ENCODE measurements around the gene MYO15A. TPM values are rescaled to one million over a fixed set of nuclear protein-coding genes. Genes with fewer than 3 reads are reported as not detected.

The MYO15A gene
- total RNA-seq, 1 experiment from 2014 or later: 0.26 TPM

DNA sequence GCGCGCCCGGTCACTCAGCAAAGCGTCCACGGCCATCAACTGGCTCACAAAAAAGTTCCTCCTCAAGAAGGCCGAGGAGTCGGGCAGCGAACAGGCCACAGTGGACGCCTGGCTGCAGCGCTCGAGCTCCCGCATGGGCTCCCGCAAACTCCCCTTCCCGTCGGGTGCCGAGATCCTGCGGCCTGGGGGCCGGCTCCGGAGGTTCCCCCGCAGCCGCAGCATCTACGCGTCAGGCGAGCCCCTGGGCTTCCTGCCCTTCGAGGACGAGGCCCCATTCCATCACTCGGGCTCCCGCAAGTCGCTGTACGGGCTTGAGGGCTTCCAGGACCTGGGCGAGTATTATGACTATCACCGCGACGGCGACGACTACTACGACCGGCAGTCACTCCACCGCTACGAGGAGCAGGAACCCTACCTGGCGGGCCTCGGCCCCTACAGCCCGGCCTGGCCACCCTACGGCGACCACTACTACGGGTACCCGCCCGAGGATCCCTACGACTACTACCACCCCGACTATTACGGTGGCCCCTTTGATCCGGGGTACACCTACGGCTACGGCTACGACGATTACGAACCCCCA is 10.7 kb downstream of the MYO15A start:
- Histone ChIP-seq H4K20me1 (ENCODE audit: low read length) (no peaks in the 10 kb centered on the region), H3K27ac (ENCODE audit: low read length) (no peak overlapping the region), H3K4me1 (ENCODE audit: insufficient read depth, low read length) (no peaks in the 10 kb centered on the region), H2AFZ (ENCODE audit: low read length) (no peak overlapping the region), H3K36me3 (ENCODE audit: low read depth, low read length) (no peaks in the 10 kb centered on the region), H3K9ac (ENCODE audit: low read length) (no peak overlapping the region), H3K4me2 (ENCODE audit: low read length) (no peak overlapping the region), H3F3A (ENCODE audit: low read length, unreplicated experiment) (no peaks in the 10 kb centered on the region), H3K4me3 (ENCODE audit: low read length) (no peak overlapping the region), H3K9me2 (replicated peaks; ENCODE audit: low read length) (no peaks in the 10 kb centered on the region), H3K79me2 (ENCODE audit: low read length) (no peaks in the 10 kb centered on the region), H3K9me3 (ENCODE audit: low read length) (no peaks in the 10 kb centered on the region), H3K27me3 (ENCODE audit: low read length) (no peaks in the 10 kb centered on the region)
- TF ChIP-seq, protein P1, sequence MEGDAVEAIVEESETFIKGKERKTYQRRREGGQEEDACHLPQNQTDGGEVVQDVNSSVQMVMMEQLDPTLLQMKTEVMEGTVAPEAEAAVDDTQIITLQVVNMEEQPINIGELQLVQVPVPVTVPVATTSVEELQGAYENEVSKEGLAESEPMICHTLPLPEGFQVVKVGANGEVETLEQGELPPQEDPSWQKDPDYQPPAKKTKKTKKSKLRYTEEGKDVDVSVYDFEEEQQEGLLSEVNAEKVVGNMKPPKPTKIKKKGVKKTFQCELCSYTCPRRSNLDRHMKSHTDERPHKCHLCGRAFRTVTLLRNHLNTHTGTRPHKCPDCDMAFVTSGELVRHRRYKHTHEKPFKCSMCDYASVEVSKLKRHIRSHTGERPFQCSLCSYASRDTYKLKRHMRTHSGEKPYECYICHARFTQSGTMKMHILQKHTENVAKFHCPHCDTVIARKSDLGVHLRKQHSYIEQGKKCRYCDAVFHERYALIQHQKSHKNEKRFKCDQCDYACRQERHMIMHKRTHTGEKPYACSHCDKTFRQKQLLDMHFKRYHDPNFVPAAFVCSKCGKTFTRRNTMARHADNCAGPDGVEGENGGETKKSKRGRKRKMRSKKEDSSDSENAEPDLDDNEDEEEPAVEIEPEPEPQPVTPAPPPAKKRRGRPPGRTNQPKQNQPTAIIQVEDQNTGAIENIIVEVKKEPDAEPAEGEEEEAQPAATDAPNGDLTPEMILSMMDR (conservative IDR thresholded peaks at IDR 0.05; ENCODE audit: low read depth, low read length): no peak
- TF ChIP-seq EZH2phosphoT487 (IDR thresholded peaks at IDR 0.05; ENCODE audit: borderline replicate concordance, low read length): no peak
- no TSS peak for BruUV-seq (replicated peaks)
- ATAC-seq (no peak), DNase-seq (no peak)
- CTCF ChIA-PET: no interaction called here
- POLR2A ChIA-PET (ENCODE audit: unreplicated experiment): no interaction called here
- intact Hi-C loops (cut with micrococcal nuclease): no loop called here

DNA sequence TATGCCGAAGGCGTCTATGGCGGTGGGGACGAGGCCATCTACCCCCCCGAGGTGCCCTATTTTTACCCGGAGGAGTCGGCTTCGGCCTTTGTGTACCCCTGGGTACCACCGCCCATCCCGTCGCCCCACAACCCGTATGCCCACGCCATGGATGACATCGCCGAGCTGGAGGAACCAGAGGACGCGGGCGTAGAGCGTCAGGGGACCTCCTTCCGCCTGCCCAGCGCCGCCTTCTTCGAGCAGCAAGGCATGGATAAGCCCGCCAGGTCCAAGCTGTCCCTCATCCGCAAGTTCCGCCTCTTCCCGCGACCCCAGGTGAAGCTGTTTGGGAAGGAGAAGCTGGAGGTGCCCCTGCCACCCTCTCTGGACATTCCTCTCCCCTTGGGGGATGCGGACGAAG is 11.4 kb downstream of the MYO15A start:
- TF ChIP-seq EZH2phosphoT487 (IDR thresholded peaks at IDR 0.05; ENCODE audit: borderline replicate concordance, low read length): no peak
- no peak for TF ChIP-seq EZH2 (IDR thresholded peaks at IDR 0.05; ENCODE audit: low read length, unreplicated experiment)
- TF ChIP-seq, protein P1 (conservative IDR thresholded peaks at IDR 0.05; ENCODE audit: low read depth, low read length): no peak
- ATAC-seq: no peak
- CTCF ChIA-PET: no interaction called here
- Histone ChIP-seq H3K9ac (ENCODE audit: low read length) (no peak overlapping the region), H2AFZ (ENCODE audit: low read length) (no peak overlapping the region), H3K9me2 (replicated peaks; ENCODE audit: low read length) (no peaks in the 10 kb centered on the region), H3K9me3 (ENCODE audit: low read length) (no peaks in the 10 kb centered on the region), H3K79me2 (ENCODE audit: low read length) (no peaks in the 10 kb centered on the region), H3F3A (ENCODE audit: low read length, unreplicated experiment) (no peaks in the 10 kb centered on the region), H3K36me3 (ENCODE audit: low read depth, low read length) (no peaks in the 10 kb centered on the region), H3K4me3 (ENCODE audit: low read length) (no peak overlapping the region), H3K27me3 (ENCODE audit: low read length) (no peaks in the 10 kb centered on the region), H3K4me2 (ENCODE audit: low read length) (no peak overlapping the region), H3K4me1 (ENCODE audit: insufficient read depth, low read length) (no peaks in the 10 kb centered on the region), H4K20me1 (ENCODE audit: low read length) (no peaks in the 10 kb centered on the region), H3K27ac (ENCODE audit: low read length) (no peak overlapping the region)
- no peak for DNase-seq
- intact Hi-C loops (cut with micrococcal nuclease): no loop called here
- POLR2A ChIA-PET (ENCODE audit: unreplicated experiment): no interaction called here
- no TSS peak for BruUV-seq (replicated peaks)

DNA sequence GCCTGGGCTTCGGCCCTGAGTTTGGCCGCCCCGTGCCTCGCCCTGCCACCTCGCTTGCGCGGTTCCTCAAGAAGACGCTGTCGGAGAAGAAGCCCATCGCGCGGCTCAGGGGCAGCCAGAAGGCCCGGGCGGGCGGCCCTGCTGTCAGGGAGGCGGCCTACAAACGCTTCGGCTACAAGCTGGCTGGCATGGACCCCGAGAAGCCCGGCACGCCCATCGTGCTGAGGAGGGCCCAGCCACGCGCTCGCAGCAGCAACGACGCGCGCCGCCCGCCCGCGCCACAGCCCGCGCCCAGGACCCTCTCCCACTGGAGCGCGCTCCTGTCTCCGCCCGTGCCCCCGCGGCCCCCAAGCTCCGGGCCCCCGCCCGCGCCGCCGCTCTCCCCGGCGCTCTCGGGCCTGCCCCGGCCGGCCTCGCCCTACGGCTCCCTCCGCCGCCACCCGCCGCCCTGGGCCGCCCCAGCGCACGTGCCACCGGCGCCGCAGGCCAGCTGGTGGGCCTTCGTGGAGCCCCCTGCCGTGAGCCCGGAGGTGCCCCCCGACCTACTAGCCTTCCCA is 12.0 kb downstream of the MYO15A start:
- Histone ChIP-seq H3K9ac (ENCODE audit: low read length) (no peak overlapping the region), H3K27ac (ENCODE audit: low read length) (no peak overlapping the region), H3K4me1 (ENCODE audit: insufficient read depth, low read length) (no peaks in the 10 kb centered on the region), H3K9me2 (replicated peaks; ENCODE audit: low read length) (no peaks in the 10 kb centered on the region), H3K27me3 (ENCODE audit: low read length) (no peaks in the 10 kb centered on the region), H4K20me1 (ENCODE audit: low read length) (no peaks in the 10 kb centered on the region), H3K9me3 (ENCODE audit: low read length) (no peaks in the 10 kb centered on the region), H2AFZ (ENCODE audit: low read length) (no peak overlapping the region), H3K36me3 (ENCODE audit: low read depth, low read length) (no peaks in the 10 kb centered on the region), H3K79me2 (ENCODE audit: low read length) (no peaks in the 10 kb centered on the region), H3K4me3 (ENCODE audit: low read length) (no peak overlapping the region), H3K4me2 (ENCODE audit: low read length) (no peak overlapping the region), H3F3A (ENCODE audit: low read length, unreplicated experiment) (no peaks in the 10 kb centered on the region)
- ChIA-PET CTCF (no interaction called here), POLR2A (ENCODE audit: unreplicated experiment) (no interaction called here)
- no peak for ATAC-seq
- intact Hi-C loops (cut with micrococcal nuclease): no loop called here
- no peak for DNase-seq
- no peak for TF ChIP-seq EZH2phosphoT487 (IDR thresholded peaks at IDR 0.05; ENCODE audit: borderline replicate concordance, low read length)
- TF ChIP-seq, protein P1 (conservative IDR thresholded peaks at IDR 0.05; ENCODE audit: low read depth, low read length): no peak
- no peak for TF ChIP-seq EZH2 (IDR thresholded peaks at IDR 0.05; ENCODE audit: low read length, unreplicated experiment)
- BruUV-seq (replicated peaks): no TSS peak

Data from PC-3 (cell line).